ENCODE measurements around the gene IPCEF1.

The IPCEF1 gene

DNA sequence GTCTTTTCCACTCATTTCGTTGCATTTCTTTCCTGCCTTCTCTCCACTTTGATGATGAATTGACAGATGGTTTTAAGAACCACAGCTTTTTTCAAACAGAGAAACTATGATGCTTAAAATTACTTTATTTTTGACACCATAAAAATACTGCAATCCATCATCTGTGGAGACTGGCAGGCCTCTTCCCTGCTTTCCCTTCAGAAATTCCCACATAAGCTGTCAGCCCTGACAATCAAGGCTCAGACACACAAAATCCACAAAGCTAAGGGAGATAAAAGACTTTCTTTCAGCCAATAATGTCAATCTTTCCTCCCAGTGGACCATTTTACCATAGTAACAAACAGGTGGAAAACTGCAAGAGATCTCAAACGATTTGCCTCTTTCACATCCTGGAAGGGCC is 82.4 kb downstream of the IPCEF1 start:
- H3K4me3 ChIP-seq (ENCODE audit: low read depth, low read length) = no peak overlapping the region
- DNase-seq (ENCODE audit: low read depth) = no peak
- TF ChIP-seq, protein P1, sequence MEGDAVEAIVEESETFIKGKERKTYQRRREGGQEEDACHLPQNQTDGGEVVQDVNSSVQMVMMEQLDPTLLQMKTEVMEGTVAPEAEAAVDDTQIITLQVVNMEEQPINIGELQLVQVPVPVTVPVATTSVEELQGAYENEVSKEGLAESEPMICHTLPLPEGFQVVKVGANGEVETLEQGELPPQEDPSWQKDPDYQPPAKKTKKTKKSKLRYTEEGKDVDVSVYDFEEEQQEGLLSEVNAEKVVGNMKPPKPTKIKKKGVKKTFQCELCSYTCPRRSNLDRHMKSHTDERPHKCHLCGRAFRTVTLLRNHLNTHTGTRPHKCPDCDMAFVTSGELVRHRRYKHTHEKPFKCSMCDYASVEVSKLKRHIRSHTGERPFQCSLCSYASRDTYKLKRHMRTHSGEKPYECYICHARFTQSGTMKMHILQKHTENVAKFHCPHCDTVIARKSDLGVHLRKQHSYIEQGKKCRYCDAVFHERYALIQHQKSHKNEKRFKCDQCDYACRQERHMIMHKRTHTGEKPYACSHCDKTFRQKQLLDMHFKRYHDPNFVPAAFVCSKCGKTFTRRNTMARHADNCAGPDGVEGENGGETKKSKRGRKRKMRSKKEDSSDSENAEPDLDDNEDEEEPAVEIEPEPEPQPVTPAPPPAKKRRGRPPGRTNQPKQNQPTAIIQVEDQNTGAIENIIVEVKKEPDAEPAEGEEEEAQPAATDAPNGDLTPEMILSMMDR (IDR thresholded peaks at IDR 0.05; ENCODE audit: insufficient read depth, low read depth, low read length, missing control alignments) = no peak

DNA sequence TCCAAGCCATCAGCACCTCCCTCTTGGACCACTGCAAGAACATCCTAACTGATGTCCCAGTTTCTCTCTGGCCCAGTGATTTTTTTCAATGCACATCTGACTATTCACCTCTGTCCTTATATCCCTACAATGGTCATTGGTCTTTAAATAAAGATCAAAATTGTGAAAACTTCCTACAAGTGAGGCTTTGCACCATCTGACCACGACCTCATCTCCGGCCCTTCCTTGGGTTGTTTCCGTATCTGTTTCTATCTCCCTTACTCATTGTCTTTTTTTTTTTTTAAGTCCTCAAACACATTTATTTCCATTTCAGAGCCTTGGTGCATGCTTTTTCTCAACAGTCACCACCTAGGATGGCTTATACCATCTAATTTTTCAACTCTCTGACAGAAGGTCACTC is 88.1 kb downstream of the IPCEF1 start:
- no peak overlapping the region for H3K4me3 ChIP-seq (ENCODE audit: low read depth, low read length)
- DNase-seq (ENCODE audit: low read depth) = no peak
- TF ChIP-seq, protein P1 (IDR thresholded peaks at IDR 0.05; ENCODE audit: insufficient read depth, low read depth, low read length, missing control alignments) = no peak

DNA sequence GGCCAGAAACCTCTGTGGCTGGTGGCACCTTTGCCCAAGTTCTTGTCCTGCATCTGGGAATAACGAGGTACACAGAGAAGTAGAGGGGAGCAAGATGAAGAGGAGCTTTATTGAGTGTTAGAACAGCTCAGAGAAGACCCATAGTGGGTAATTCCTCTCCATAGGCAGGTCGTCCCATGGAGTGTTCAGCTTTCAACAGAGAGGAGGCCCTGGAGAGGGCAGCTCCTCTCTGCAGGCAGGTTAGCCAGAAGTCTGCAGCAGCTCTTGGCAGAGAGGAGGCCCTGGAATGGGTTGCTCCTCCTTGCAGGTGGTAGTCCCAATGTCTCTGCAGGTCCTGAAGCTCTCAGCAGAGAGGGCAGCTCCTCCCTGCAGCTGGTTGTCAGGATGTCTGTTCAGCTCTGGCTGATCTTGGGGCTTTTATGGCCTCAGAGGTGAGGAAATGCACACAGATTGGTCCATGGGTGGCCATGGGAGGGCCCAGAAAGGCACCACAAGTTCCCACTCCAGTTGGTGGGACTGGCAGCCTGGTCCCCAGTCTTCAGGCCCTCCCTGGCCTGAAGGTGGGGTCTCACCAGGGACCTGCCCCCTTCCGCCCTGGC is 89.0 kb downstream of the IPCEF1 start:
- no peak for DNase-seq (ENCODE audit: low read depth)
- no peak overlapping the region for H3K4me3 ChIP-seq (ENCODE audit: low read depth, low read length)
- TF ChIP-seq, protein P1 (IDR thresholded peaks at IDR 0.05; ENCODE audit: insufficient read depth, low read depth, low read length, missing control alignments) = no peak

DNA sequence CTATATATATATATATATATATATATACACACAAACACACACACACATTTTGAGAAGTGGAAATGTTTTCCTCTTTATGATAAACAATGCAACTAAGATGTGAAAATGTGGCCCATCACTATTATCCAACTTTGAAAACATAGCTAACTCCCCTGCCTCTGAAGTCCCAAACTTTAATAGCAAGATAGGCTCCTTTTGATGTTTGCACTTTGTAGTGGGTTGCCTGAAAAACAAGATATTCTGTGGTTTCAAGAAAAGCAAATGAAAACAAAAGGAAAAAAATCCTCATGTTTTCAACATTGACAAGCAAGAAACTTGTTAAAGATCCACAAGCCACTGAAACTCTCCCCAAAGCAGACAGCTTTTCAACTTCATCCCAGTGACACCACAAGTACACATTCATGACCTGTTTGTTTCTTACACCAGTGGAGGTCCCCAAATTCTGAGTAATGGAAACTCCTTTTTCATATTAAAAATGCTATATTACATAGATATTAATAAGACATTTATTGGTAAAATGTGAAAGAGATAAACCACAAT is 90.0 kb downstream of the IPCEF1 start:
- peak; percentile 47 for DNase-seq (ENCODE audit: low read depth)
- H3K4me3 ChIP-seq (ENCODE audit: low read depth, low read length) = no peak overlapping the region
- TF ChIP-seq, protein P1 (IDR thresholded peaks at IDR 0.05; ENCODE audit: insufficient read depth, low read depth, low read length, missing control alignments) = no peak

DNA sequence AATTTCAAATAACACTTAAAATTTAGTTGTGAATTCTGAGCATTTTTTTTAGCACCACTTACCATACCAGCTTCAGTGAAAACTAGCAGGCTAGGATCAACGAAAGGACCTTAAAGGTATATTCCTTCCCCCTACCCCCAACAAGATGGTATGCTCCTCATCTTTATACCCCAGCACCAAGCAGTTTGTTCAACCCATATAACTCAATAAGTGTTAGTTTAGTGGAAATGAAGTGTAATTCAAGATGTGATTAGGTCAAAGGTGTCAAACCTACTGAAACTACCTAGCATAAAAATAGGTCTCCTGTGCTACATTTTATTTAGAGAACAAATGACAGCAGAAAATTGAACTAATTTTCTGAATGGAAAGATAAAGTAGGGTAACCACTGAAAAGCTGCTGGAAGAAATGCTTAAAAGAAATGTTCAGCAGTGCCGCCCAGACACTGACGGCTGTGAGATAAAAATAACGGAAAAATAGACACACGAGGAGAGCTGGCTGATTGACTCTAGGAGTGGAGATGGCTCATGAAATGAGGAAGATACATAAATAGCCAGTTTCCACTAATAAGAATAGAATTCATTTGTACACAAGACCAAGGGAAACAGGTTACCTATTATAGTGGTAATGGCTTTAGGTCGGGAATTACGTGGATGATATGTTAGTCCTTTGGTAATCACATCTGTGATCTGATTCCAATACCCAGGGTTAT is 94.8 kb downstream of the IPCEF1 start:
- H3K4me3 ChIP-seq (ENCODE audit: low read depth, low read length) = no peak overlapping the region
- TF ChIP-seq, protein P1 (IDR thresholded peaks at IDR 0.05; ENCODE audit: insufficient read depth, low read depth, low read length, missing control alignments) = no peak
- DNase-seq (ENCODE audit: low read depth) = no peak

DNA sequence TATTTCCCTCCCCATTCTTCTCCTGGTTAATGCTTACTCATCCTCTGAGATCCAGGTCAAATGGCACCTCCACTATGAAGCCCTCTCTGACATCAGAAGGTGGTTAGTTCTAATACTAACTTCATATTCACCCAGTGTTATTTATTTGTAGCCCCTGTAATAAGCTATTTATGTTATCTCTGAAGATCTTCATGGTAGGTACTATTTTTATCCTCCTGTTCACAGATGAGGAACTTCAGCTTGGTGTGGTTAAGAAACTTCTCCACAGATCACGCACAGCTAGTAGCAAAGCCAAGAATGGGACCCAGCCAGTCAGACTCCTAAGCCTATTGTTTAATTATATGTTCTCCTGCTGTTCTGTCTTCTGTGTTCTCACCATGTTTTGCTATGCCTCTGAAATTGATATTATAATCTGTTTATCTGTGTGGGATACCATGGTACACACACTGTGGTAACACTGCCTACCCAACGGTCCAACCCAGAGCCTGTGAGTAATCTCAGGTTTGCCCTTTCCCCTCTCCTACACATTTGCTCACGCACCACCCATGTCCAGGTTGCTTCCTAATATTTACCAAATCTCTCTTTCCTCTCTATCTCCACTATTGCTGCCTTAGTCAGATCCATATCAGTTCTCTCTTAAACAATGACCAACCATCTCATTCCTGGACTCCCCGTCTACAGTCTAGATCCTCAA is 98.4 kb downstream of the IPCEF1 start:
- DNase-seq (ENCODE audit: low read depth) = peak; percentile 73
- TF ChIP-seq, protein P1 (IDR thresholded peaks at IDR 0.05; ENCODE audit: insufficient read depth, low read depth, low read length, missing control alignments) = no peak
- H3K4me3 ChIP-seq (ENCODE audit: low read depth, low read length) = no peak overlapping the region

Measured in GM12865 (cell line).